Bronchial epithelial cell (primary cell): ENCODE data around the gene ATP6V0B. TPM values are rescaled to one million over a fixed set of nuclear protein-coding genes. Genes with fewer than 3 reads are reported as not detected.

ENCODE experiments used
- DNase-seq: peaks from one replicate; pipeline ENCODE4 v3.0.0-alpha.2; 2010; ENCODE audit warnings: low read depth
- FAIRE-seq: peaks from 2 replicates; lab custom pipeline; 2011; peaks lifted over from hg19 to GRCh38; lab: Jason Lieb, UNC
- H3K27me3 ChIP-seq: 2 replicates; pipeline ENCODE4 v1.5.1; 2011; ENCODE audit warnings: low read length; ENCODE audit not compliant: control insufficient read depth, insufficient read depth
- H3K36me3 ChIP-seq: 2 replicates; pipeline ENCODE4 v1.5.1; 2011; ENCODE audit warnings: low read length; ENCODE audit not compliant: control insufficient read depth, insufficient read depth
- H3K4me3 ChIP-seq: 2 replicates; pipeline ENCODE4 v1.5.1; 2011; ENCODE audit warnings: mild to moderate bottlenecking, low read depth, low read length, control low read depth
- CTCF ChIP-seq: IDR thresholded peaks from 2 replicates; pipeline ENCODE4 v1.5.1; 2011; ENCODE audit warnings: mild to moderate bottlenecking, moderate library complexity, low read length, control low read depth, inconsistent platforms; ENCODE audit not compliant: insufficient read depth, severe bottlenecking
- total RNA-seq: library from RNA; depleted of rRNA; stranded (reverse); fragments of >200 nt; gene quantifications from 2 replicates; pipeline ENCODE4 v1.2.1, GENCODE V29; 2014

The ATP6V0B gene
- total RNA-seq, 1 donor from 2014 or later, result 220 TPM

DNA sequence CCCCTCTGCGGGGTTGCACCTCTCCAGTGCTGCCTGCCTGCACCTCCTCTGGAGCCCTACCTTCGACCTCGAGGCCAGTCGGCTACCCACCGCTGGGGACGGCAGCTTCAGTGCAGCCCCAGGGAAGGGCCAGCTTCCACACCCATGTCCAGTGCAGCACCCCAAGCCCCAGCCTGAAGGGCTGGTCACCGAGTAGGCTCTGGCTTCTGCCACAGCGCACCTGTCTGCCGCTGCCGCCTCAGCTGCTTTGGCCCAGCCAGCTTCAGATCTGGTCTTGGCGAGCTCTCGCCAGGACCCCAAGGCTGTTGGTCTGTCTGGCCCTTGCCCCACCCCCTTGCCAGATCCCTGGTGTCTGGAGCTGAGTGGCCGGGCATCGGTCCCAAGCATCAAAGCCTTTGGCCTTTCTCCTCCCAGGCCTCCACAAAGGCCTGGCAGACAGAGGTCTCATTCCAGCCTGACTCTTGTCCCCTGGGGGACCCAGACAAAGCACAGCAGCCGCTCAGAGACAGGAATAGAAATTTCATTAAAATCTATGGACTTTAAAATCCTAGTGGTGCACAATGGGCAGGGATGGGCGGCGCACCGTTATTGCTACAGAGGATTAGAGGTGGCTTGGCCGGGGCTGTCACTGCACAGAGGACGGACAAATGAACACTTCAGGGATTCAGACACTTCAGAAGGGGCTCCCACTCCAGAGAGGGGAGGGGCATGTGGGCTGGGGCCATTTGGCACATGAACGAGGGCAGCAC lies 21.4 kb downstream of the ATP6V0B start:
- FAIRE-seq, result no peak
- Histone ChIP-seq H3K4me3 (no peak overlapping the region), H3K27me3 (no peaks in the 10 kb centered on the region), H3K36me3 (peaks cover 17% of the 10 kb centered on the region)
- no peak for TF ChIP-seq CTCF
- DNase-seq, result no peak

GRCh38 chr1:43996733-43997115 lies 22.0 kb downstream of the ATP6V0B start:
- Histone ChIP-seq H3K27me3 (no peaks in the 10 kb centered on the region), H3K4me3 (no peak overlapping the region), H3K36me3 (peaks cover 22% of the 10 kb centered on the region)
- no peak for TF ChIP-seq CTCF
- FAIRE-seq (no peak), DNase-seq (no peak)

DNA sequence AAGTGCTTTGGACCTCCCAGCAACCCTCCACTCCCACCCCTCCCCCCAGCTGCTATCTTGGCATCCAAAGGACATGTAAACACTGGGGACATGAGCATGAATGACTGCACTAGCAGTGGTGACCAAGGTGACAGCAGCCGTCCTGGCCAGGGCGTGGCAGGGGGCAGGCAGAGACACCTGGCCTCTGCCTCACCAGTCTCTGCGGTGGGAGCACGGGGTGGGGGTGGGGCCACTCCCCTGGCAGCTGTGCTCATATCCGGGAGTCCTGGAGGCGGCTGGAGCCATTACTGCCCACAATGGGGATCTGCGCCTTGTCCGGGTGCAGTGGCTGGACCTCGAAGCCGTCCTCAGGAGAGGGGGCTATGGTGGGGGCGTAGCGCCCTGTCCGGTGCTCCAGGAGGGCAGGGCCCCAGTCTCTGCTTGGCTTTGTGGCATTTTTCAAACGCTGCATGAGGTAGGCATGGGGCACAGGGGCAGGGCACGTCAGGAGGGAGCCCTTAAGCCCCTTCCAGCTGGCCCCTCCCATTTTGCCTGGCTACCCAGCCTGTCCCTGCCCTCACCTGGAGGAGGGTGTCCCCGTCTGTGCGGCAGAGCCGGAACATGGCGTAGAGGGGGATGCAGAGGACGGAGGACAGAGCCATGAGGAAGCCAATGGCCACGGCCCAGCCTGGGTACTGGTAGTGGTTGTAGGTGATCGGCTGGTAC lies 22.7 kb downstream of the ATP6V0B start:
- H3K27me3 ChIP-seq, result no peaks in the 10 kb centered on the region
- H3K36me3 ChIP-seq, result peaks cover 27% of the 10 kb centered on the region
- FAIRE-seq (no peak), DNase-seq (no peak)
- no peak overlapping the region for H3K4me3 ChIP-seq
- no peak for TF ChIP-seq CTCF

DNA sequence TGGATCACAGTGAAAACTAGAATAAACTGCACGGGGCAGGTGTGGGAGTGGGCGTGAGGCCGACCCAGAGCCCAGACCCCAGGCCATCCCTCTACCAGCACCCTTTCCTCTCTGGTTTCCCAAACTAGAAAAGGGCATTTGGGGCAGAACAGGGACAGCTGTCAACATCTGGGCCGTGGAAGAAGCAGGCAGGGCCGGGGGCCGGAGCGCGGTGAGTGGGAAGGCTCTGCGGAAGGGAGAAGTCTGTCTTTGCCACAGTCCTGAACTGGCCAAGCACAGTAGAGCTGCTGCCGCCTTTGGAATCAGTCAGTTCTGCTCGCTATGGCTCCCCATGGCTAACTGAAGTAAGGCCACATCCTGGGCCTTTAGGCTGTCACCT lies 23.2 kb downstream of the ATP6V0B start:
- Histone ChIP-seq H3K36me3 (peaks cover 32% of the 10 kb centered on the region), H3K27me3 (no peaks in the 10 kb centered on the region), H3K4me3 (no peak overlapping the region)
- FAIRE-seq (no peak), DNase-seq (no peak)
- TF ChIP-seq CTCF, result no peak

- Histone ChIP-seq H3K36me3 (peaks cover 34% of the 10 kb centered on the region), H3K4me3 (no peak overlapping the region), H3K27me3 (no peaks in the 10 kb centered on the region)
- TF ChIP-seq CTCF, result no peak
- FAIRE-seq, result no peak
- no peak for DNase-seq
These were observed 24.7 kb downstream of the ATP6V0B start for GRCh38 chr1:43999455-43999854.
